Measurements from ENCODE around the gene MLXIP. TPM values are rescaled to one million over a fixed set of nuclear protein-coding genes. Genes with fewer than 3 reads are reported as not detected.

Gene MLXIP
- total RNA-seq, 1 experiment from 2014 or later = 16.7 TPM

- intact Hi-C loops (cut with micrococcal nuclease) = no loop called here
- peaks cover 4% of the 10 kb centered on the region for H3F3A ChIP-seq (ENCODE audit: low read length, unreplicated experiment)
- no peaks in the 10 kb centered on the region for H3K27me3 ChIP-seq (ENCODE audit: low read length)
- H3K4me1 ChIP-seq (ENCODE audit: insufficient read depth, low read length) = peaks cover 11% of the 10 kb centered on the region
- no peak overlapping the region for H3K4me2 ChIP-seq (ENCODE audit: low read length)
- ATAC-seq = no peak
- CTCF ChIA-PET = no interaction called here
- no peak overlapping the region for H3K9ac ChIP-seq (ENCODE audit: low read length)
- H4K20me1 ChIP-seq (ENCODE audit: low read length) = peaks cover 21% of the 10 kb centered on the region; the same call in 1 of the 2 replicates
- H3K9me3 ChIP-seq (ENCODE audit: low read length) = no peaks in the 10 kb centered on the region
- POLR2A ChIA-PET (ENCODE audit: unreplicated experiment) = no interaction called here
- H3K9me2 ChIP-seq (replicated peaks; ENCODE audit: low read length) = no peaks in the 10 kb centered on the region
- no TSS peak for BruUV-seq (replicated peaks)
- DNase-seq = no peak
- no peak overlapping the region for H2AFZ ChIP-seq (ENCODE audit: low read length)
- TF ChIP-seq EZH2 (IDR thresholded peaks at IDR 0.05; ENCODE audit: low read length, unreplicated experiment) (no peak), CTCF (conservative IDR thresholded peaks at IDR 0.05; ENCODE audit: low read depth, low read length) (no peak), EZH2phosphoT487 (IDR thresholded peaks at IDR 0.05; ENCODE audit: borderline replicate concordance, low read length) (no peak)
- no peaks in the 10 kb centered on the region for H3K36me3 ChIP-seq (ENCODE audit: low read depth, low read length)
- H3K79me2 ChIP-seq (ENCODE audit: low read length) = peaks cover 95% of the 10 kb centered on the region
- H3K4me3 ChIP-seq (ENCODE audit: low read length) = no peak overlapping the region
- no peak overlapping the region for H3K27ac ChIP-seq (ENCODE audit: low read length)
Measured at GRCh38 chr12:122096591-122097149, 18.1 kb downstream of the MLXIP start.

GRCh38 chr12:122097584-122097926, 19.0 kb downstream of the MLXIP start:
- intact Hi-C loops (cut with micrococcal nuclease) = no loop called here
- Histone ChIP-seq H3K79me2 (ENCODE audit: low read length) (peaks cover 94% of the 10 kb centered on the region), H4K20me1 (ENCODE audit: low read length) (peaks cover 21% of the 10 kb centered on the region; the same call in 1 of the 2 replicates), H3K9me2 (replicated peaks; ENCODE audit: low read length) (no peaks in the 10 kb centered on the region), H3K4me2 (ENCODE audit: low read length) (no peak overlapping the region), H3K27me3 (ENCODE audit: low read length) (no peaks in the 10 kb centered on the region), H3K36me3 (ENCODE audit: low read depth, low read length) (peaks cover under 1% of the 10 kb centered on the region; the same call in 1 of the 2 replicates), H3K4me1 (ENCODE audit: insufficient read depth, low read length) (peaks cover 11% of the 10 kb centered on the region), H3F3A (ENCODE audit: low read length, unreplicated experiment) (peaks cover 4% of the 10 kb centered on the region), H3K9ac (ENCODE audit: low read length) (no peak overlapping the region), H3K4me3 (ENCODE audit: low read length) (no peak overlapping the region), H2AFZ (ENCODE audit: low read length) (no peak overlapping the region), H3K9me3 (ENCODE audit: low read length) (no peaks in the 10 kb centered on the region), H3K27ac (ENCODE audit: low read length) (no peak overlapping the region)
- CTCF ChIA-PET = no interaction called here
- BruUV-seq (replicated peaks) = no TSS peak
- no peak for TF ChIP-seq EZH2phosphoT487 (IDR thresholded peaks at IDR 0.05; ENCODE audit: borderline replicate concordance, low read length)
- TF ChIP-seq EZH2 (IDR thresholded peaks at IDR 0.05; ENCODE audit: low read length, unreplicated experiment) = no peak
- TF ChIP-seq CTCF (conservative IDR thresholded peaks at IDR 0.05; ENCODE audit: low read depth, low read length) = no peak
- DNase-seq (no peak), ATAC-seq (no peak)
- POLR2A ChIA-PET (ENCODE audit: unreplicated experiment) = interaction anchor here (1.7 kb wide), 1 partner anchor 17 kb away, joined by 5 read pairs; no protein-coding TSS in a partner anchor

Data from PC-3 (cell line).